HG03460 (cell line): ENCODE data around the gene TMEM217.
"Not testable (repeated sequence)": the region's sequence is repeated elsewhere in the genome, so short reads cannot be mapped to it uniquely, and the experiment has no call there.

ENCODE experiments used
- ATAC-seq: cut with Tn5 transposase; IDR thresholded peaks from one replicate; pipeline ENCODE4 v1.9.1; 2021; ENCODE audit not compliant: unreplicated experiment

Gene TMEM217

GRCh38 chr6:37257634-37258404 is at the start of gene TMEM217, which contains the start of gene TBC1D22B:
Gene TMEM217 (minus strand): TSS chr6:37258144. CDS start chr6:37219030, 39,114 bp downstream.
Gene TBC1D22B (plus strand): TSS chr6:37257772. CDS start chr6:37257918, 146 bp downstream.
- peak; percentile 98 for ATAC-seq

- not testable (repeated sequence) for ATAC-seq
These were observed 49.5 kb upstream of the TMEM217 start for GRCh38 chr6:37307484-37307883.

- ATAC-seq, result no peak
These were observed 48.8 kb upstream of the TMEM217 start for GRCh38 chr6:37306624-37307222.

DNA sequence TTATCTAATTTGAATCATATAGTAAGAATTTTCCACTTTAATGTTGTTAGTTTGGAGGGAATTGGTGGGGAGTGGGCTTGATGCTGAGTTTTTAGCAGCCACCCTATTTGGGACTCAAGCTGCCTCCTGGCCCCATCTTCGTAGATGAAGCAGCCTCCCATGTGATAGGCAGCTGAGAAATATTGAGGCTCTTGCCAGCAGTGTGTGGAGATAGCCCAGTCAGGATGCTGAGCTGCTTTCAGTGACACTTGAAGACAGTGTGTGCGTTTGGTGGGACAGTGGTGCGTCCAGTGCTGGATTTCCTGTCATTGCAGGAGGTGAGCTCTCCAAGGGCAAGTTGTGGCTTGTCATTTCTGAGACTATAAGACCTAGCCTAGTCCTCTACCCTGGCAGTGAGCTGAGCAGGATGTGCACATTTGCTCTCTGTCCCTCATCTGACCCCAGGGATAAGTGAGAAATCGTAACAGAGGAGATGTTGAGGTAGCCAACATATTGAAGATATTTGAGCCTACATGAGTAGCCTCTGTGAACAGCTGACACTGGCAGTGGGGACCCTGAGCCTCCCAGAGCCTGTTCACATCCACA is 48.0 kb upstream of the TMEM217 start:
- no peak for ATAC-seq

DNA sequence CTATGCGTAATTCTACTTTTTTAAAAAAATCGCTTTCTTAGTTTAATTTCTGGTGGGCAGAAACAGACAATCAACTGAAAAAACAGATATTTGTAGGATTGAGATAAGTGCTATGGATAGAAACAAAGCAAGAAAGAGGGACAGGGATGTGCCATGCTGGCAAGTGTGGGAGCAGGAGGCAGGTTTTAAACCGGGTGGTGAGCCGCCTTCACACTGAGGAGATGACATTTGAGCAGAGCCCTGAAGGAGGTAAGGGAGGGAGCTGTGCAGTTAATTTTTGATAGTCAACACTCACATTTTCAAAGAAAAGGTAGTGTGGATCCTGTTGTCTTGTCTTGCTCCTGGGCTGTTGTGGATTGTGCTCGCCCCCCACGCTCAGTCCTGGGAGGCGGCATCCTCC is 46.8 kb upstream of the TMEM217 start:
- ATAC-seq, result no peak

DNA sequence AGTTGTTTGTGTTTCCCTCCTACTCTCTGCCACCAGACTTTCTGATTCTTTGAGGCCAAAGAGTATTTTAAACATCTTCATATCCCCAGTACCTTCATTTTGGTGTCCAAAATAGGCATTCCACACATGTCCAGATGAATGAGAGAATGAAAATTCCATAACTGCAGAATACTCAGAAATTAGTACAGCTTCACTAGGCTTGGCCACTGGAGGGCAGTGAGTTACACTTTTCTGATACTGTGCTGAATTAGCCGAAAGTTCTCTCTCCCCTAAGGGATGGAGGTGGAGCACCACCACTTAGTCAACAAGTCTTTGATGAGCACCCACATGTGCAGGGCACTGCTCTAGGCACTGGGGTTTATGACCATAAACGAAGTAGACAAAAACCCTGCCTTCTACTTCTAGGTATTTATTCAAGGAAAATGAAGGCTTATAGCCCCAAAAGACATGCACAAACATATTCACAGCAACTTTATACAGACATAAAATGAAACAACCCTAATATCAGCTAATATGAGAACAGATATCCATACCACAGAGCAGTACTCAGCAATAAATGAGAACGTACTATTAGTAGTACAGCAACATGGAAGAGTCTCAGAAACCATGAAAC is 46.1 kb upstream of the TMEM217 start:
- no peak for ATAC-seq

GRCh38 chr6:37303091-37303660 is 45.2 kb upstream of the TMEM217 start:
- ATAC-seq, result no peak

DNA sequence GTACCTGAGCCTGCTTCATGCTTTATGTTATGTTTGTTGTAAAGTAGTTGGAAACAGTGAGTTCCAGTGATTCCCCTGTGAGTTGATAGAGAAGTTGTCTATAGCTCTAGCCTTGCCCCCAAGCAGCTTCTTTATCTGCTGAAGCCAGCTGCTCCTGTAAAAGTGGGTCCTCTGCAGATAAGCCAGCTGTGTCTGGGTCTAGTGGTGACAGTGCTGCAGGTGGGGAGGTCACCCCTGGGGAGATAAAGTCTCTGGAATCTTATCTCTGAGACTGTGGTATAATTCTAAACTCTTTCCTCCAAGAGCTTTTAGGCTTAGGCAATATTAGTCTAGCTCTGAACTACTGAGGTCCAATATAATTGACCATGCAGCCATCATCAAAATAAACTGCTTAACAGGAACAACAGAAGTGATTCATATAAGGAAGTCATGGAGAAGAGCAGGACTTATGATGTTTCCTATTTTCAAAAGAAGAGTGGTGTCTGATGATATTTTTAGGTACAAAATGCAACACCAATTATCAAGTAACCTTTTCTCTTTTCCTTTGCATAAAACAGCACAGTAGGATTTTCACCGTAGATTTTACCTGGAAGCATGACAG is 44.2 kb upstream of the TMEM217 start:
- no peak for ATAC-seq

- no peak for ATAC-seq
These were observed 42.0 kb upstream of the TMEM217 start for GRCh38 chr6:37299990-37300389.

GRCh38 chr6:37298958-37299357 is 41.0 kb upstream of the TMEM217 start:
- no peak for ATAC-seq

DNA sequence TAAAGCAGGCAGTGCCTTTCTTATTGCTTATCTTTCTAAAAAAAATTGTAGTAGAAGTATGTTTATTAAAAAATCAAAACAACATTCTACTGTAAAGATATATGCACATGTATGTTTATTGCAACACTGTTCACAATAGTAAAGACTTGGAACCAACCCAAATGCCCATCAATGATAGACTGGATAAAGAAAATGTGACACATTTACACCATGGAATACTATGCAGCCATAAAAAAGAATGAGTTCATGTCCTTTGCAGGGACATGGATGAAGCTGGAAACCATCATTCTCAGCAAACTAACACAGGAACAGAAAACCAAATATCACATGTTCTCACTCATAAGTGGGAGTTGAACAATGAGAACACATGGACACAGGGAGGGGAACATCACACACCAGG is 39.7 kb upstream of the TMEM217 start:
- not testable (repeated sequence) for ATAC-seq

- no peak for ATAC-seq
These were observed 35.5 kb upstream of the TMEM217 start for GRCh38 chr6:37293426-37293825.

DNA sequence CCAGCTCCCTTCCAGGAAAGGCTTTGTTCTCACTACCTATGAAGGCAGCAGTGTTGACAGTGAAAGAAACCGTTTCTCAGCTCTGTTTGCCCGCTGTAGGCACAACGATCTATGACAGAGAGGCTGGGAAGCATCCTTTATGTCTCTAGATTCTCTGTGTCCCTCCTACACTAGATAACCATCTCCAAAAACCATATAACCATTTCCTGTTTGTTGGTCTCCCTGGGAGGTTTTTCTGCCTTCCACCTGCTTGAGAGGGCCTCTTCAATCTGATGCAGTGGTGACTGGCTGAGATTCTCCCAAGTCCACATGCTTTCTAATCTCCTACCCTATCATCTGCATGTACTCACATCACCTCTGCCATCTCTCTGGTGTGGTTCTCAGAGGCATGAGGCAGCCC is 32.0 kb upstream of the TMEM217 start:
- no peak for ATAC-seq

- ATAC-seq, result no peak
These were observed 30.3 kb upstream of the TMEM217 start for GRCh38 chr6:37288247-37288646.

- no peak for ATAC-seq
These were observed 29.7 kb upstream of the TMEM217 start for GRCh38 chr6:37287519-37288157.

GRCh38 chr6:37285861-37286311 is 27.9 kb upstream of the TMEM217 start:
- ATAC-seq, result no peak

GRCh38 chr6:37284781-37285180 is 26.8 kb upstream of the TMEM217 start:
- ATAC-seq, result no peak

GRCh38 chr6:37283671-37284151 is 25.8 kb upstream of the TMEM217 start:
- ATAC-seq, result no peak

GRCh38 chr6:37283268-37283667 is 25.3 kb upstream of the TMEM217 start:
- no peak for ATAC-seq

GRCh38 chr6:37282371-37282770 is 24.4 kb upstream of the TMEM217 start:
- ATAC-seq, result no peak
